Sigmoid colon (tissue), 4 donors: ENCODE measurements around the gene METRNL.

ENCODE experiments used
- POLR2A ChIP-seq, 2 donors: fragments of 450-650 bp; IDR thresholded peaks; one replicate each; pipeline ENCODE4 v1.6.1; 2016; ENCODE audit warnings: antibody characterized with exemption in 2 of 2, mild to moderate bottlenecking in 2 of 2, moderate library complexity in 2 of 2
- POLR2AphosphoS5 ChIP-seq, 4 donors: sonication (generic); formaldehyde crosslinking; IDR thresholded peaks; one replicate each; pipeline ENCODE4 v1.6.1; 2017; ENCODE audit warnings: antibody characterized with exemption in 4 of 4

DNA sequence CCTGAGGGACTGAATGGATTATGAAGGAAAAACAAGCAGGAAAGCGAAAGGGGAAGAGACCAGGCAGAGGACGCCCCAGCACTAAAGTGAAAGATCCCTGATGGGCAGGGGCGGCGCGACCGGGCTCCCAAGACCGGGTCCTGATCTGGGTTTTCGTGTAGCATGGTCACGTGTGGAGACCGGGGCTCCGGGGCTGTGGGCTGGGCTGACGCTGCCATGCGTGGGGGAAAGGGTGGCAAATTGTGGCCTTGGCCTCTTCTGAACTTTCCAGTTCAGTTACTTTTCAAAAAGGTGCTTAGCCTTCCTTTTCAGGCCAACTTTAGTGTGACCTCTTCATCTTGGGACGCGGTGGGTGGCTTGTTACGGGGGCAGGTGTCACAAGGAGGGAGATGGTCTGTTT lies 57.5 kb downstream of the METRNL start:
- no peak for TF ChIP-seq POLR2A (IDR thresholded peaks at IDR 0.05)
- no peak for TF ChIP-seq POLR2AphosphoS5 (IDR thresholded peaks at IDR 0.05)
